HG03558 (cell line): ENCODE results near the gene CELSR1.

ENCODE experiments used
- ATAC-seq: cut with Tn5 transposase; IDR thresholded peaks from one replicate; pipeline ENCODE4 v1.9.1; 2021; ENCODE audit warnings: moderate number of reproducible peaks; ENCODE audit not compliant: unreplicated experiment; ENCODE audit errors: extremely low read depth

Gene CELSR1

DNA sequence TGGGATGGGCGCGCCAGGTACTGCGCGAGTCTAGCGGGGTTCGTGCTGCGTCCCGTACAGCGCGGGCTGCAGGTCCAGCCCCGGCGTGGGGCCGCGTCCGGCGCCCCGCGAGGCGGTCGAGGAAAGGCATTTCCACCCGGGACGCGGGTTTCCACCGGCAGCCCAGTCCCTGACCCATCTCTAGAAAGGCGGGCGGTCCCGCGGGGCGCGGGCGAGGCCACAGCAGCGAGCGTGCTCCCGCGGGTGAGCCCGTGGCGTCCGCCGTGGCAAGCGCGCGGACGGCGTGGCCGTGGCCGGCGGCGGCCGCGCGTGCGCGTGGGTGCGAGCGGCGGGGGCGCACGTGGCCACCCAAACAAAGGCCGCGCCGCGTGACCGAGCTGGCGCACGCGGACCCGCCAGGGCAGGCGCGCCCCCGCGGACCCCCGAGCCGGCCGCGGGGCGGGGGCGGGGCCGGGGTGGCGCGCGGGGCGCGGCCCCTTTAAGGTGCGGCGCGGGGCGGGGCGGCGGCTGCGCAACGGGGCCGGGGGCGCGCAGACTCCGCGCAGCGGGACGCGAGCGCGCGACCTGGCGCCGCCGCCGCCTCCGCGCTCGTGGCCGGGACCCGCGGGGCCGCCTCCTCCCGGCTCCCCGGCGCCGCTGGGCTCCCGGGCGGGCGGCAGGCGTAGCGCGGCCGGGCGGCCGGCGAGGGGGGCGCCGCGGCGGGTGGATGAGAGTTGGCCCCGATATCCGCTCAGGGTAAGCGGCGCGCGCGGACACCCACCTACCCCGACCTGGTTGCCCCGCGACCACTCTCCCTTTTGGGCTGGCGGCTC, 39.3 kb upstream of the CELSR1 start:
- no peak for ATAC-seq

DNA sequence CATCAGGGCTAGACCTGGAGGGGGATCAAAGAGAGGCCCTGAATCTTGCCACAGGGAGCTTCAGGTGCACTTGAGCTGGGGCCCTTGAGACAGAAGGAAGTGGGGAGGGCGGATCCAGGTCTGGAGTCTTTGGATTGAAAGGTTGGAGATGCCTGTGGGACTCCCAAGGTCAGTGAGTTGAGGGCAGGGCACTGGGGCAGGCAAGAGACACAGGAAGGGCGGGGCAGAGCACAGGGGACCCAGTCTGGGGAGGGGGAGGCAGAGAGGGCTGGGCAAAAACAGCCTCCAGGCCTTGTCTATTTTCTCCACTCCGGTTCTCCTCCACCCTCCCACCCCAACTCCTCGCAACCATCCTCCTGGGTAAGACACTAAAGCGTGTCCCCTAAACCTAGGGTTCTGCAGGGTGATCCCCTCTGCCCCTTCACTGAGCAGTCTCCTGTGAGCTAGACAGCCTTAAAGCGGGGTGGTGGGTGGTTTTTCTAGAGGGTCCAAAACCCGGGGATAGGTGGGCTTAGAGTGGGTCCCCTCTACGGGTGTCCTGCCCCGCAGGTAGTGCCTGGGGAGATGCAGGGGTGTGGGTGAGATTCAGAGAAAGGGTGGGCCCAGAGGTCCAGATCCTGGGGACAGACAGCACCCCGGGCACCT, 38.6 kb upstream of the CELSR1 start:
- ATAC-seq: no peak

- no peak for ATAC-seq
These were observed 37.8 kb upstream of the CELSR1 start for GRCh38 chr22:46574993-46575910.

DNA sequence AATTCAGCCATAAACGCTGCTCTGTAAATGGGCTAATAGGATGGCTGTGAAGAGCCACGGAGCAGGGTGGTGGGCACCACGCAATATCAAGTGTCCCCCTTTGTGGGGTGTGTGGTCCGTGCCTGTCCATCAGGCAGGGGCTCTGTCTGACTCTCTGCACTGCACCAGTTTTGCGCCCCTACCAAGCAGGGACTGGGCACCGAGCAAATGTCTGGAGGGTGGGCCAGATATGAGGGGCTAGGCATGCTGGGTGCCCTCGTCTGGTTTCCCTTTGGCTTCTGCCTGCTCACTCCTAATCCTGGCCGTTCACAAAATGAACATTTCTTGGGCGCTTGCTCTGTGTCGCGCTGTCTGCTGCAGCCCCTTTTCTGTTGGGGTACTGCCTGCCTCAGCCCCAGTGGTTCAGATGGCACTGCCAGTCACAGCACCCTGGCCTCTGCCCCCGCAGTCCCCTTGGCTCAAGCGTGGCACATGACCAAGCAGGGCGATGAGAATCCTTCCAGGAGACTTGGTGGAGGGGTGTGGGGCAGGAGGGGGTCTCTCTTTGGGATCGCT, 37.1 kb upstream of the CELSR1 start:
- no peak for ATAC-seq

DNA sequence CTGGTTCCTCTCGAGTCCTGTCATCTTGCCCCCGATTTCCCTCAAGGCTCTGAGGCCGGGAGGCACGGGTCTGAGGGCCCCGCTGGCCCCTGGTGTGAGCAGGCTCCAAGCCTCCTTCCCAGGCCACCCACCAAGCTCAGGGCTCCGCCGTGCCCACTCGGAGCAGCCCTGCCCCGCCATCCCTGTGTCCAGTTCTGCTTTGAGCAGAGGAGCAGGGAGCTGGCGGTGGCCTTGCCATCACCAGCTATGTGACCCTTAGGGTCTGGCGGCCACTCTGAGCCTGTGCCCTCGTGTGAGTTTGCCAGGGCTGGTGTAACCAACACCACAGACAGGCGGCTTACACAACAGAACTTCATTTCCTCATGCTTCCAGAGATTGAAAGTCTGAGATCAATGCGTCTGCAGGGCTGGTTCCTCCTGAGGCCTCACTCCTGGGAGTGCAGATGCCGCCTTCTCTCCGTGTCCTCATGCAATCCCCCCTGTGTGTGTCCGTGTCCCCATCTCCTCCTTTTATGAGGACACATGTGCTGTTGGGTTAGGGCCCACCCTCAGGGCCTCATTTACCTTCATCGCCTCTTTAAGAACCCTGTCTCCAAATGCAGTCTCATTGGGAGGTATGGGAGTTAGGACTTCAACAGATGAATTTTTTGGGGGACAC, 36.5 kb upstream of the CELSR1 start:
- no peak for ATAC-seq

GRCh38 chr22:46572911-46573780, 35.7 kb upstream of the CELSR1 start:
- ATAC-seq: no peak

DNA sequence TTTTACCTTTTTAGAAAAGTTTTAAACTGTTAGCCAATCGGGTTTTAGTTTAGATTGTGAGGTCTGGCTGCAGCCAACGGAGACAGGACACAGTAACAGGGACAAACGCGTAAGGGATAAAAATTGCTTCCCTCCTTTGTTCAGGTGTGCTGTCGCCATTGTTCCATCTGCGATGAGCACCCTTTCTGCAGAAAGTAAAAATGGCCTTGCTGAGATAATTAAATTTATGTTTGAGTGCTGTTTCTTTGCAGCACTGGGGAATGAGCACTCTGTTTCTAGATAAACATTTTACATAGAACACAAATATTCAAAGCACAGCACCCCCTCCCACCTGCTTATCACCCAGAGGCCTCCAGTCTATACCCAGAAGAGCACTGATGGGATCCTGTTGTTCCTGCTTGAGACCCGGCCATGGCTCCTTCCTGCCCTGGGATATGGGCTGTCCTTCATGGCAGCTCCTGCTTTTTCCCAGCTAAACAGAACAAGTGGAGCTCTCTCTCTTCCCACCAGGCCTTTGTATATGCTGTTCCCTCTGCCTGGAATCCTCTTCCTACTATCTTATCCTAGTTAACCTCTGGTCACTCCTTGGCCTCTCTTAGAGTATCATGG, 34.3 kb upstream of the CELSR1 start:
- no peak for ATAC-seq

- no peak for ATAC-seq
These were observed 32.7 kb upstream of the CELSR1 start for GRCh38 chr22:46569848-46570695.

- ATAC-seq: no peak
These were observed 31.8 kb upstream of the CELSR1 start for GRCh38 chr22:46569055-46569847.

GRCh38 chr22:46568102-46568809, 30.8 kb upstream of the CELSR1 start:
- no peak for ATAC-seq

DNA sequence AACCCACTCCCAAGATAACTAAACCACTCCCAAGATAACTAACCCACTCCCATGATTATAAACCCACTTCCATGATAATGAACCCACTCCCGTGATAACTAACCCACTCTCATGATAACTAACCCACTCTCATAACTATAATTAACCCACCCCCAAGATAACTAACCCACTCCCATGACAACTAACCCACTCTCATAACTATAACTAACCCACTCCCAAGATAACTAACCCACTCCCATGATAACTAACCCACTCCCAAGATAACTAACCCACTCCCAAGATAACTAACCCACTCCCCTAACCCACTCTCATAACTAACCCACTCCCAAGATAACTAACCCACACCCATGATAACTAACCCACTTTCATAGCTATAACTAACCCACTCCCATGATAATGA, 30.1 kb upstream of the CELSR1 start:
- no peak for ATAC-seq

GRCh38 chr22:46564084-46564714, 26.8 kb upstream of the CELSR1 start:
- ATAC-seq: no peak

DNA sequence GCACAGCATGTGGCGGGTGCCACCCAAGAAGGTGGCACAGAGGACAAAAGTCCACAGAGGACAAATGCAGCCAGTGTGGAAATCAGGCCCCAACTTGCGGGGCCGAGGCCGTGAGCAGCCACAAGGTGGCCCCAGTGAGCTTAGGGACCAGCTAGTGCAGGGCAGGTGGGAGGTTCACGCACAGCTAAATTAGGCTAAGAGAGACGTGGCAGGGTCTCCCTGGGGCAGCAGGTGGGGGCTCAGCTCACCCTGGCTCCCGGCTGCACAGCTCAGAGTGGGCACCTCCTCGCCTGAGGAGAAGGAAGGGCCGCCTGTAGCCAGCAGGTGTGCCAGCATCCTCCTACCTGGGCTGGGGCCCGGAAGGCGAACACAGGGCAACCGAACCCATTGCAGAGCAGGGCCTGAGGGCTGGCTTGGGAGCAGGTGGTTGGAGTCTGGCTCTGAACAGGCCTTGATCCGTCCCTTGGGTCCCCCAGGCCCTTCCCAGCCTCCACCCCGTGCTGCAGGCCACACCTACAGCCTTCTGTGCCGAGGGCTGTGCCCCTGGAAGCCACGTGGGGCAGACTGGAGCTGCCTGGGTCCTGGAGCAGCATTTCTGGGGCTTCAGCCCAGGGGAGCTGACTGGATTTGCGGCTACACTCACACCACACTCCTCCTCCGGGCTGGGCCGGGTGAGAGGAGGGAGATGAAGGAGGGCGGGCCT, 26.1 kb upstream of the CELSR1 start:
- no peak for ATAC-seq

DNA sequence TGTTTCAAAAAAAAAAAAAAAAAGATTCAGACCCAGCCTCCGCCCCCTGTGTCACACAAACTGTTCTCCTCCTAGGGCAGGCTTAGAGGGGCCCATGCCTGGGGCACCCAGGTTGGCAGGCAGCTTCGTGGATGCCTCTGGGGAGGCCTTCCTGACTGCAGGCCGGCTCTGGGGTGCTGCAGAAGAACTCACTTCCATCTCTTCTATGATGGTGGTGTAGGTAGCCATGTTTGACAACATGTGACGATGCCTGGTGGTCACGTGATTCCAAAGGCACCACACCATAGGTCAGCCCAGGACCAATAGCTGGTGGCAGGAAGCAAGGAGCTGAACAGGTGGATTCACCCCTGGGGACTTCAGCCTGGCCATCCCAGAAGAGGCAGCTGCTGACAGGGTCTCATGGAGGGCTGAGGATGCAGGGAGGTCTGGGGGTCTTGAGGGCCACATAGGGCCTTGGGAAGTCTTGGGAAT, 24.1 kb upstream of the CELSR1 start:
- ATAC-seq: no peak

GRCh38 chr22:46560696-46561295, 23.4 kb upstream of the CELSR1 start:
- no peak for ATAC-seq
